Rectal smooth muscle tissue (tissue), 1 donor: ENCODE measurements around the gene THTPA.
"Not testable (repeated sequence)": the region's sequence is repeated elsewhere in the genome, so short reads cannot be mapped to it uniquely, and the experiment has no call there.

ENCODE experiments used
- H3K27ac ChIP-seq: one replicate; pipeline ENCODE4 v1.7.0; 2013; ENCODE audit warnings: low read depth, low read length, inconsistent platforms
- H3K27me3 ChIP-seq: one replicate; pipeline ENCODE4 v1.7.0; 2013; ENCODE audit warnings: low read length; ENCODE audit not compliant: control insufficient read depth, insufficient read depth
- H3K36me3 ChIP-seq: one replicate; pipeline ENCODE4 v1.7.0; 2013; ENCODE audit warnings: low read length; ENCODE audit not compliant: control insufficient read depth, insufficient read depth
- H3K4me1 ChIP-seq: one replicate; pipeline ENCODE4 v1.7.0; 2013; ENCODE audit warnings: low read length; ENCODE audit not compliant: control insufficient read depth, insufficient read depth
- H3K4me3 ChIP-seq: one replicate; pipeline ENCODE4 v1.7.0; 2013; ENCODE audit warnings: low read length
- H3K9ac ChIP-seq: one replicate; pipeline ENCODE4 v1.7.0; 2013; ENCODE audit warnings: low read length

THTPA gene

GRCh38 chr14:23523229-23524016 is 32.6 kb upstream of the THTPA start:
- Histone ChIP-seq H3K36me3 (no peaks in the 10 kb centered on the region), H3K4me3 (no peak overlapping the region), H3K27me3 (no peaks in the 10 kb centered on the region), H3K27ac (no peak overlapping the region), H3K4me1 (no peaks in the 10 kb centered on the region), H3K9ac (no peak overlapping the region)

GRCh38 chr14:23524954-23525353 is 31.1 kb upstream of the THTPA start:
- H3K27ac ChIP-seq, result no peak overlapping the region
- H3K27me3 ChIP-seq, result no peaks in the 10 kb centered on the region
- H3K36me3 ChIP-seq, result no peaks in the 10 kb centered on the region

GRCh38 chr14:23525611-23526010 is 30.5 kb upstream of the THTPA start:
- Histone ChIP-seq H3K9ac (no peak overlapping the region), H3K27ac (no peak overlapping the region), H3K4me3 (no peak overlapping the region), H3K27me3 (no peaks in the 10 kb centered on the region), H3K4me1 (no peaks in the 10 kb centered on the region), H3K36me3 (no peaks in the 10 kb centered on the region)

More at GRCh38 chr14:23524954-23525353, 31.1 kb upstream of the THTPA start:
- Histone ChIP-seq H3K4me1 (no peaks in the 10 kb centered on the region), H3K4me3 (no peak overlapping the region), H3K9ac (no peak overlapping the region)

GRCh38 chr14:23528555-23528954 is 27.5 kb upstream of the THTPA start:
- no peaks in the 10 kb centered on the region for H3K4me1 ChIP-seq
- no peaks in the 10 kb centered on the region for H3K36me3 ChIP-seq
- no peaks in the 10 kb centered on the region for H3K27me3 ChIP-seq
- no peak overlapping the region for H3K27ac ChIP-seq
- H3K9ac ChIP-seq, result no peak overlapping the region
- H3K4me3 ChIP-seq, result no peak overlapping the region

GRCh38 chr14:23529016-23529415 is 27.1 kb upstream of the THTPA start:
- H3K27me3 ChIP-seq, result no peaks in the 10 kb centered on the region
- H3K36me3 ChIP-seq, result no peaks in the 10 kb centered on the region
- no peak overlapping the region for H3K27ac ChIP-seq
- H3K4me3 ChIP-seq, result no peak overlapping the region
- H3K9ac ChIP-seq, result no peak overlapping the region
- H3K4me1 ChIP-seq, result no peaks in the 10 kb centered on the region

- Histone ChIP-seq H3K4me1 (no peaks in the 10 kb centered on the region), H3K9ac (no peak overlapping the region), H3K36me3 (no peaks in the 10 kb centered on the region), H3K27ac (no peak overlapping the region), H3K27me3 (no peaks in the 10 kb centered on the region), H3K4me3 (no peak overlapping the region)
Observed at GRCh38 chr14:23530375-23531055, 25.6 kb upstream of the THTPA start.

GRCh38 chr14:23531391-23531790 is 24.7 kb upstream of the THTPA start:
- no peaks in the 10 kb centered on the region for H3K36me3 ChIP-seq
- no peak overlapping the region for H3K27ac ChIP-seq
- H3K4me1 ChIP-seq, result no peaks in the 10 kb centered on the region
- H3K27me3 ChIP-seq, result no peaks in the 10 kb centered on the region
- no peak overlapping the region for H3K4me3 ChIP-seq
- no peak overlapping the region for H3K9ac ChIP-seq

- no peak overlapping the region for H3K4me3 ChIP-seq
- no peaks in the 10 kb centered on the region for H3K27me3 ChIP-seq
- H3K36me3 ChIP-seq, result no peaks in the 10 kb centered on the region
- no peak overlapping the region for H3K9ac ChIP-seq
- no peak overlapping the region for H3K27ac ChIP-seq
- no peaks in the 10 kb centered on the region for H3K4me1 ChIP-seq
Observed at GRCh38 chr14:23532658-23533057, 23.4 kb upstream of the THTPA start.

- Histone ChIP-seq H3K27ac (no peak overlapping the region), H3K9ac (no peak overlapping the region), H3K27me3 (no peaks in the 10 kb centered on the region), H3K4me1 (no peaks in the 10 kb centered on the region), H3K4me3 (no peak overlapping the region), H3K36me3 (no peaks in the 10 kb centered on the region)
Observed at GRCh38 chr14:23533652-23534435, 22.2 kb upstream of the THTPA start.

GRCh38 chr14:23535943-23536342 is 20.1 kb upstream of the THTPA start:
- H3K4me1 ChIP-seq, result no peaks in the 10 kb centered on the region
- no peaks in the 10 kb centered on the region for H3K27me3 ChIP-seq
- no peak overlapping the region for H3K4me3 ChIP-seq
- H3K36me3 ChIP-seq, result no peaks in the 10 kb centered on the region
- H3K9ac ChIP-seq, result no peak overlapping the region
- no peak overlapping the region for H3K27ac ChIP-seq

GRCh38 chr14:23536494-23536893 is 19.6 kb upstream of the THTPA start:
- Histone ChIP-seq H3K4me1 (no peaks in the 10 kb centered on the region), H3K36me3 (no peaks in the 10 kb centered on the region), H3K27ac (no peak overlapping the region), H3K4me3 (no peak overlapping the region), H3K9ac (no peak overlapping the region), H3K27me3 (no peaks in the 10 kb centered on the region)

GRCh38 chr14:23536906-23537305 is 19.2 kb upstream of the THTPA start:
- H3K27me3 ChIP-seq, H3K4me1 ChIP-seq, H3K27ac ChIP-seq, H3K36me3 ChIP-seq, H3K9ac ChIP-seq, H3K4me3 ChIP-seq: not testable (repeated sequence)
